GM21528 (cell line): ENCODE measurements around the gene ZNF417.
"Not testable (repeated sequence)": the region's sequence is repeated elsewhere in the genome, so short reads cannot be mapped to it uniquely, and the experiment has no call there.

Experiments used
- ATAC-seq: cut with Tn5 transposase; IDR thresholded peaks from one replicate; pipeline ENCODE4 v1.9.1; 2021; ENCODE audit warnings: mild to moderate bottlenecking, moderate library complexity; ENCODE audit not compliant: unreplicated experiment, low FRiP score

ZNF417 gene

DNA sequence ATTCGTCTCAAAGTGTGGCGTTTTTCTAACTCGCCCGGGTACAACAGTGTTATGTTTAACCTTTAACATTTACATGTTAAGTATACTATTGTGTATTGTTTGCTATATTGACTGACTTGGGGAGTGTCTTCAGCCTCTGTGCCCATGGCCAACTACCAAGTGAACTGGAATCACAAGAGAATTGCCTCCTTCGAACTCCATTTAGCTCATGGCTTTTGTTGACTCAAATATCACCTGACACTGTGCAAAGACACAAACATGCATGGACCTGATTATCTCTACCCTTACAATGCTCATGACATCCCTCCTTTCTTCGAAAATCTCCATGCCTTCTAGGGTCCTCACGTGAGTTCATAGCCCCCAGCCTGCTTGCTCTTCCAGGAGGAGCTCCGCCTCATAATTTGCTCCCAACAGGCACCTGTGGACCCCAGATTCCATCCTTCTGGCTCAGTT, 28.3 kb downstream of the ZNF417 start:
- ATAC-seq, result no peak

GRCh38 chr19:57887195-57887941, 29.0 kb downstream of the ZNF417 start:
- no peak for ATAC-seq

GRCh38 chr19:57886046-57886445, 30.3 kb downstream of the ZNF417 start:
- ATAC-seq, result no peak

DNA sequence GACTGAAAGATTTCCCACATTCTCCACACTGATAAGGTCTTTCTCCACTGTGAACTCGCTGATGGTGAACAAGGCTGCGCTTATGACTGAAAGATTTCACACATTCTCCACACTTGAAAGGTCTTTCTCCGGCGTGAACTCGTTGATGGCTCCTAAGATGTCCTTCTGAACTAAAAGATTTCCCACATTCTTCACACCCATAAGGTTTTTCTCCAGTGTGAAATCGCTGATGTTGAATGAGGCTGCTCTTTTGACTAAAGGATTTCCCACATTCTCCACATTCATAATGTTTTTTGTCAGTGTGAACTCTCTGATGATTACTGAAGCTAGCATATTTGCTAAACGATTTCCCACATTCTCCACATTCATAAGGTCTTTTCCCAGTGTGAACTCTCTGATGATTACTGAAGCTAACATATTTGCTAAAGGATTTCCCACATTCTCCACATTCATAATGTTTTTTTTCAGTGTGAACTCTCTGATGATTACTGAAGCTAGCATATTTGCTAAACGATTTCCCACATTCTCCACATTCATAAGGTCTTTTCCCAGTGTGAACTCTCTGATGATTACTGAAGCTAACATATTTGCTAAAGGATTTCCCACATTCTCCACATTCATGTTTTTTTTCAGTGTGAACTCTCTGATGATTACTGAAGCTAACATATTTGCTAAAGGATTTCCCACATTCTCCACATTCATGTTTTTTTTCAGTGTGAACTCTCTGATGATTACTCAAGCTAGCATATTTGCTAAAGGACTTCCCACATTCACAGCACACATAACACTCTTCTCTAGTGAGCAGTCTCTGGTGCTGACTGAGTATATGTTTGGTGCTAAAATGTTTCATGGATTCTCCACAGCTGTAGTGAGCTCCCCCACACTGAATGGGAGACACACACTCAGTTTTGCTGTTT, 42.3 kb downstream of the ZNF417 start:
- not testable (repeated sequence) for ATAC-seq

GRCh38 chr19:57872450-57872849, 43.9 kb downstream of the ZNF417 start:
- no peak for ATAC-seq

DNA sequence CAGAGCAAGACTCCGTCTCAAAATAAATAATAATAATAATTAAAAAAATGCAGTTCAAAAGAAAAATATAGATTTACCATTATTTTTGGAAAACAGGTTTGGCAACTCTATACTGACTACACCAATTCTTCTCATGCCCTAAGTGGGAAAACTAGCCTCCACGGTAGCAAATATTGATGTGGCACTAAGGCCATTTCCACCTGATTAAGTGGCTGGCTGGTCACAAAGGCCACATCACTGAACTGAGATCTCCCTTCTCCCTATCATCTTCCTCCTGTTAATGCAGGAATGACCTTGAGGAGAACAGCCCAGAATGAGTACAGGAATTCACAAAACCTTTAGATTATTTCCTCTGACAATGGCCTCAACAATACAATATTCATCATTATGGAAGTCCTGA, 46.2 kb downstream of the ZNF417 start:
- ATAC-seq, result no peak

GRCh38 chr19:57869655-57870054, 46.7 kb downstream of the ZNF417 start:
- not testable (repeated sequence) for ATAC-seq

GRCh38 chr19:57867868-57868492, 48.4 kb downstream of the ZNF417 start:
- no peak for ATAC-seq
